Hepatocyte (in vitro differentiated cells): ENCODE data around the gene MET.

ENCODE experiments used
- EZH2 ChIP-seq: fragments of 200-600 bp; sonication (generic); IDR thresholded peaks from 2 replicates; pipeline ENCODE4 v1.6.1; 2016; ENCODE audit warnings: antibody characterized with exemption, mild to moderate bottlenecking, borderline replicate concordance
- TF ChIP-seq, protein P1 (sequence below): fragments of 200-600 bp; sonication (generic); IDR thresholded peaks from 2 replicates; pipeline ENCODE4 v1.5.1; 2016; ENCODE audit warnings: antibody characterized with exemption, mild to moderate bottlenecking; ENCODE audit not compliant: poor library complexity

DNA sequence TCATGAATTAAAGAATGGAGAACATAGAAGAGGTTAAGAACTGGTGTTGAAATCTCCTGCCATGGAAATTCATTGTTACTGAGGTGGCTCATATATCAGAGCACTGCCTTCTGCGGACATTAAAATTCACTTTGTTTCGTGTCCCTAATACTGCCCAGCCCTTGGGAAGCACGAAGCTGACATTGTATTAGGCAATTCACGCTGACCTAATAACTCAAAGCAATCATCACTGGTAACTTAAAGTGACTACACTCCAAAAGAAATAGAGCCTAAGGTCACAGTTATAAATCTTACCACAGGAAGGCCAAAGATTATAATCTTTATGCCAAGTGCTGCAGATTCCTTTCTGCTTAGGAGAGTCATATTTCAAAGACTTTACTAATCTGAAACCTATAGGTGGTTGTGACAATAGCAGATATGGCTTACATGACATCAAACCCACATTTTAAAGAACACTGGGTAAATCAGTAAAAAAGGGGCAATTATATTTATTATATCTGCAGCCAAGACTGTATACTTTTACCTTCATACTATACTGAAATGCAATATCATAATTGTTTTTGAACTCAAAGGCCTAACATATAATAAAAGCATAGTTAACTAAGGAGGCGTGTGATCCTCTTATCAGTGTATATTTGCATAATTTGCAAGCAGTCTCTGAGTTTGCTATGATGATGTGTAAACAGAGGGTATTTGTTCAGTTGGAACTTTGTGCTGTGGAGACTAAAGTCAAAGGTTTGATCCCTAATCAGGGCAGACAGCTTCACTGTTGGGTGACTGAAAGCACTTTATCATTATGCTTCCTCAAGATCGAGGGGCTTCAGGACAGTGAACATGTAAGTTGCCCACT is 138.5 kb downstream of the MET start:
- TF ChIP-seq, protein P1, sequence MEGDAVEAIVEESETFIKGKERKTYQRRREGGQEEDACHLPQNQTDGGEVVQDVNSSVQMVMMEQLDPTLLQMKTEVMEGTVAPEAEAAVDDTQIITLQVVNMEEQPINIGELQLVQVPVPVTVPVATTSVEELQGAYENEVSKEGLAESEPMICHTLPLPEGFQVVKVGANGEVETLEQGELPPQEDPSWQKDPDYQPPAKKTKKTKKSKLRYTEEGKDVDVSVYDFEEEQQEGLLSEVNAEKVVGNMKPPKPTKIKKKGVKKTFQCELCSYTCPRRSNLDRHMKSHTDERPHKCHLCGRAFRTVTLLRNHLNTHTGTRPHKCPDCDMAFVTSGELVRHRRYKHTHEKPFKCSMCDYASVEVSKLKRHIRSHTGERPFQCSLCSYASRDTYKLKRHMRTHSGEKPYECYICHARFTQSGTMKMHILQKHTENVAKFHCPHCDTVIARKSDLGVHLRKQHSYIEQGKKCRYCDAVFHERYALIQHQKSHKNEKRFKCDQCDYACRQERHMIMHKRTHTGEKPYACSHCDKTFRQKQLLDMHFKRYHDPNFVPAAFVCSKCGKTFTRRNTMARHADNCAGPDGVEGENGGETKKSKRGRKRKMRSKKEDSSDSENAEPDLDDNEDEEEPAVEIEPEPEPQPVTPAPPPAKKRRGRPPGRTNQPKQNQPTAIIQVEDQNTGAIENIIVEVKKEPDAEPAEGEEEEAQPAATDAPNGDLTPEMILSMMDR = no peak
- TF ChIP-seq EZH2 = no peak
